ENCODE data around the gene SPECC1. TPM values are rescaled to one million over a fixed set of nuclear protein-coding genes. Genes with fewer than 3 reads are reported as not detected.
"Not testable (repeated sequence)": the region's sequence is repeated elsewhere in the genome, so short reads cannot be mapped to it uniquely, and the experiment has no call there.

Gene SPECC1
- total RNA-seq, 1 experiment from 2014 or later: 46.4 TPM

GRCh38 chr17:20033415-20033814, 24.3 kb downstream of the SPECC1 start:
- no peak overlapping the region for H3K9ac ChIP-seq (ENCODE audit: low read length)
- ATAC-seq: no peak
- H3K4me1 ChIP-seq (ENCODE audit: insufficient read depth, low read length): peaks cover 6% of the 10 kb centered on the region; the same call in 1 of the 2 replicates
- POLR2A ChIA-PET (ENCODE audit: unreplicated experiment): no interaction called here
- H3K36me3 ChIP-seq (ENCODE audit: low read depth, low read length): no peaks in the 10 kb centered on the region
- intact Hi-C loops (cut with micrococcal nuclease): no loop called here
- H3K4me3 ChIP-seq (ENCODE audit: low read length): no peak overlapping the region
- H3K27me3 ChIP-seq (ENCODE audit: low read length): no peaks in the 10 kb centered on the region
- H3K9me2 ChIP-seq (replicated peaks; ENCODE audit: low read length): no peaks in the 10 kb centered on the region
- no peak for DNase-seq
- H3F3A ChIP-seq (ENCODE audit: low read length, unreplicated experiment): no peaks in the 10 kb centered on the region
- BruUV-seq (replicated peaks): no TSS peak
- H4K20me1 ChIP-seq (ENCODE audit: low read length): no peaks in the 10 kb centered on the region
- TF ChIP-seq CTCF (conservative IDR thresholded peaks at IDR 0.05; ENCODE audit: low read depth, low read length) (no peak), EZH2 (IDR thresholded peaks at IDR 0.05; ENCODE audit: low read length, unreplicated experiment) (no peak)
- H3K4me2 ChIP-seq (ENCODE audit: low read length): no peak overlapping the region
- H3K27ac ChIP-seq (ENCODE audit: low read length): no peak overlapping the region
- no peaks in the 10 kb centered on the region for H3K9me3 ChIP-seq (ENCODE audit: low read length)
- H3K79me2 ChIP-seq (ENCODE audit: low read length): no peaks in the 10 kb centered on the region
- CTCF ChIA-PET: no interaction called here
- H2AFZ ChIP-seq (ENCODE audit: low read length): no peak overlapping the region

- no peak for ATAC-seq
- POLR2A ChIA-PET (ENCODE audit: unreplicated experiment): no interaction called here
Observed at GRCh38 chr17:20035501-20035900, 26.3 kb downstream of the SPECC1 start.

GRCh38 chr17:20037286-20037685, 28.1 kb downstream of the SPECC1 start:
- intact Hi-C loops (cut with micrococcal nuclease); H4K20me1 ChIP-seq (ENCODE audit: low read length): not testable (repeated sequence)
- POLR2A ChIA-PET (ENCODE audit: unreplicated experiment): interaction anchor here (0.6 kb wide), 1 partner anchor 121 kb away, joined by 4 read pairs; no protein-coding TSS in a partner anchor

More at GRCh38 chr17:20035501-20035900, 26.3 kb downstream of the SPECC1 start:
- H3K4me2 ChIP-seq (ENCODE audit: low read length): no peak overlapping the region
- no peak for TF ChIP-seq CTCF (conservative IDR thresholded peaks at IDR 0.05; ENCODE audit: low read depth, low read length)
- TF ChIP-seq EZH2 (IDR thresholded peaks at IDR 0.05; ENCODE audit: low read length, unreplicated experiment): no peak
- TF ChIP-seq EZH2phosphoT487 (IDR thresholded peaks at IDR 0.05; ENCODE audit: borderline replicate concordance, low read length): no peak
- H3K79me2 ChIP-seq (ENCODE audit: low read length): no peaks in the 10 kb centered on the region
- H3K4me1 ChIP-seq (ENCODE audit: insufficient read depth, low read length): no peaks in the 10 kb centered on the region
- DNase-seq: no peak
- no peaks in the 10 kb centered on the region for H3K9me2 ChIP-seq (replicated peaks; ENCODE audit: low read length)
- H3K9me3 ChIP-seq (ENCODE audit: low read length): no peaks in the 10 kb centered on the region
- no peak overlapping the region for H2AFZ ChIP-seq (ENCODE audit: low read length)
- H3K36me3 ChIP-seq (ENCODE audit: low read depth, low read length): no peaks in the 10 kb centered on the region
- H3K4me3 ChIP-seq (ENCODE audit: low read length): no peak overlapping the region
- H3K27me3 ChIP-seq (ENCODE audit: low read length): no peaks in the 10 kb centered on the region
- intact Hi-C loops (cut with micrococcal nuclease): no loop called here
- CTCF ChIA-PET: interaction anchor here (0.6 kb wide), 1 partner anchor 27 kb away, joined by 4 read pairs; no protein-coding TSS in a partner anchor
- H3K27ac ChIP-seq (ENCODE audit: low read length): no peak overlapping the region
- no peaks in the 10 kb centered on the region for H3F3A ChIP-seq (ENCODE audit: low read length, unreplicated experiment)
- no peak overlapping the region for H3K9ac ChIP-seq (ENCODE audit: low read length)
- H4K20me1 ChIP-seq (ENCODE audit: low read length): no peaks in the 10 kb centered on the region
- no TSS peak for BruUV-seq (replicated peaks)

More at GRCh38 chr17:20037286-20037685, 28.1 kb downstream of the SPECC1 start:
- H3F3A ChIP-seq (ENCODE audit: low read length, unreplicated experiment); DNase-seq; H3K9ac ChIP-seq (ENCODE audit: low read length); CTCF ChIA-PET; H3K27me3 ChIP-seq (ENCODE audit: low read length); H3K9me3 ChIP-seq (ENCODE audit: low read length); H3K36me3 ChIP-seq (ENCODE audit: low read depth, low read length); ATAC-seq; H3K27ac ChIP-seq (ENCODE audit: low read length); H3K4me2 ChIP-seq (ENCODE audit: low read length); BruUV-seq (replicated peaks); H3K4me1 ChIP-seq (ENCODE audit: insufficient read depth, low read length); H3K4me3 ChIP-seq (ENCODE audit: low read length); H3K79me2 ChIP-seq (ENCODE audit: low read length); H2AFZ ChIP-seq (ENCODE audit: low read length); H3K9me2 ChIP-seq (replicated peaks; ENCODE audit: low read length): not testable (repeated sequence)

Data from PC-3 (cell line).